Aorta (tissue), 5 donors: ENCODE data around the gene ADPRM. TPM values are rescaled to one million over a fixed set of nuclear protein-coding genes. Genes with fewer than 3 reads are reported as not detected.
"Not testable (repeated sequence)": the region's sequence is repeated elsewhere in the genome, so short reads cannot be mapped to it uniquely, and the experiment has no call there.

ENCODE experiments used
- ATAC-seq: fragments of 200-7000 bp; cut with Tn5 transposase; one replicate; pipeline ENCODE4 v1.9.1; 2022; ENCODE audit warnings: moderate library complexity; ENCODE audit not compliant: low FRiP score
- DNase-seq, 2 donors: peaks; one replicate each; pipeline ENCODE4 v3.0.0-alpha.2; 2020
- H3K27ac ChIP-seq, 2 donors: one replicate each; pipeline ENCODE4 v1.5.1; 2013; ENCODE audit warnings: low read length in 2 of 2, mild to moderate bottlenecking in 2 of 2, moderate library complexity in 2 of 2, control low read depth in 1 of 2, inconsistent platforms in 1 of 2, low read depth in 1 of 2
- H3K27me3 ChIP-seq, 2 donors: one replicate each; pipeline ENCODE4 v1.6.1; 2013; ENCODE audit warnings: control low read depth in 1 of 2, low read length in 1 of 2, mild to moderate bottlenecking in 1 of 2, moderate library complexity in 1 of 2; ENCODE audit not compliant: insufficient read depth in 2 of 2, control insufficient read depth in 1 of 2
- H3K36me3 ChIP-seq, 2 donors: one replicate each; pipeline ENCODE4 v1.6.1; 2013; ENCODE audit warnings: control low read depth in 1 of 2, low read length in 1 of 2, mild to moderate bottlenecking in 1 of 2; ENCODE audit not compliant: insufficient read depth in 2 of 2, control insufficient read depth in 1 of 2
- H3K4me1 ChIP-seq, 2 donors: one replicate each; pipeline ENCODE4 v1.6.1; 2013; ENCODE audit warnings: low read length in 2 of 2, control low read depth in 1 of 2, mild to moderate bottlenecking in 1 of 2, moderate library complexity in 1 of 2; ENCODE audit not compliant: insufficient read depth in 2 of 2, control insufficient read depth in 1 of 2
- H3K4me3 ChIP-seq, 2 donors: one replicate each; pipeline ENCODE4 v1.5.1; 2013; ENCODE audit warnings: low read length in 2 of 2, control low read depth in 1 of 2, mild to moderate bottlenecking in 1 of 2
- H3K9me3 ChIP-seq: one replicate; pipeline ENCODE4 v1.6.1; 2013; ENCODE audit warnings: mild to moderate bottlenecking, low read length; ENCODE audit not compliant: control insufficient read depth
- WGBS, 2 donors: extraction: QIAGEN DNeasy Blood & Tissue Kit; methylation state at CpG; one replicate each; pipeline ENCODE4 v1.1.7; 2013; 5-methylcytosine and 5-hydroxymethylcytosine counted together
- intact Hi-C, 2 donors: fragments of 100-400 bp; cut with DNase I; formaldehyde crosslinking; loops; one replicate each; pipeline versions ENCODE4 v1.14.2 to v1.15.0; 2022
- polyA plus RNA-seq, 2 donors: library from polyadenylated mRNA; stranded (reverse); fragments of 200-250 nt; gene quantifications; one replicate each; pipeline ENCODE4 v1.2.3, GENCODE V29; 2013
- total RNA-seq, 2 donors: library from RNA; stranded (reverse); fragmentation: NEBNext Ultra II Directional; extraction: Animal tissue kit (Norgen Biotek cat#: 25700); gene quantifications; one replicate each; pipeline ENCODE4 v1.2.1, GENCODE V29; 2021
- donor health status: healthy with polysubstance abuse.
- donor health status: Bipolar disorder and iron deficiency.
- donor health status: DM: no; HTN: no; CAD: no.
- donor health status: DM: no; HTN: no; CAD: no.
- donor health status: DM: yes; HTN: yes; CAD: no.

ADPRM gene
- total and polyA plus RNA-seq, 4 donors = 8.9 to 14.1 (median 11.2) TPM

DNA sequence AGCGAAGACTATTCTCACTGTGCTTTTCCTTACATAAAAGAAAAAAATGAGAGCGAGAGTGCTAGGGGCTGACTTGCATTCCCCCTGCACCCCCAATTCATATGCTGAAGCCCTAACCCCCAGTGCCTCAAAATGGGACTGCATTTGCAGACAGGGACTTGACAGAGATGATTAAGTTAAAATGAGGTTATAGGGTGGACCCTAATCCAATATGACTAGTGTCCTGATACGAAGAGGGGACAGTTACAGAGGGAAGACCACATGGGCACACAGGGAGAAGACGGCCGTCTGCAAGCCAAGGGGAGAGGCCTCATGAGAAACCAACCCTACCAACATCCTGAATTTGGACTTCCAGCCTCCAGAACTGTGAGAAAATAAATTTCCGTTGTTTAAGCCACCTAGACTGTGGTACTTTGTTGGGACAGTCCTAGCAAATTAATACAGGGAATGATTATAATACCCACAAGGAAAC is 34.0 kb downstream of the ADPRM start:
- ATAC-seq (no peak), DNase-seq (no peak)
- Histone ChIP-seq H3K27ac (no peak overlapping the region), H3K9me3 (no peaks in the 10 kb centered on the region), H3K4me1 (no peaks in the 10 kb centered on the region), H3K4me3 (no peak overlapping the region), H3K27me3 (no peaks in the 10 kb centered on the region), H3K36me3 (no peaks in the 10 kb centered on the region)
- intact Hi-C loops = loop anchor here in 1 of 2 donors (10.0 kb wide), 1 partner anchor 47 kb away; no protein-coding TSS in a partner anchor
- 95 to 99% methylated on average over 6 of the region's 6 CpGs for WGBS, 2 donors

- H3K4me1 ChIP-seq, H3K27me3 ChIP-seq, H3K27ac ChIP-seq, DNase-seq, H3K4me3 ChIP-seq, H3K36me3 ChIP-seq, H3K9me3 ChIP-seq, ATAC-seq: not testable (repeated sequence)
- intact Hi-C loops = loop anchor here in 1 of 2 donors (10.0 kb wide), 1 partner anchor 47 kb away; no protein-coding TSS in a partner anchor
- WGBS, 2 donors = 82 to 89% methylated on average over 6 of the region's 6 CpGs
These were observed 34.7 kb downstream of the ADPRM start for GRCh38 chr17:10732121-10732520.

DNA sequence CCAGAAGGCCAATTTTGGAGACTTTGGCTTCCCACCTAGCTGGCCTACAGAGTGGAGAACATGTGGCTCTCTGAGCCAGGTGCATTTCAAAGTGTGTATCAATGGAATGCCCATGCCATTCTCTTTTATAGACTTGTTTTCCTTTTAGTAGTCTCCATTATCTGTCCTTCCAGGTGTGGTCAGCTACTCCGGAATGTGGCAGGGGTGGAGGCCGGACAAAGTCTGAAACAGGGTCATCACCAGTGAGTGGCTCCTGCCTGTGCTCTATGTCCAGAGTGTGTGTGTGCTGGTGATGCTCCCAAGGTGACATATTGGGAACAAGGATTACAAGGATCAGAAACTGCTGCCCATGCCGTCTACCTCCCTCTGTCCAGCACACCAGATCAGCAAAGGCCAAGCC is 36.3 kb downstream of the ADPRM start:
- Histone ChIP-seq H3K4me3 (no peak overlapping the region), H3K9me3 (no peaks in the 10 kb centered on the region), H3K36me3 (no peaks in the 10 kb centered on the region), H3K27me3 (no peaks in the 10 kb centered on the region), H3K27ac (no peak overlapping the region), H3K4me1 (no peaks in the 10 kb centered on the region)
- WGBS, 2 donors = 90 to 93% methylated on average over 3 of the region's 3 CpGs
- DNase-seq (no peak), ATAC-seq (no peak)
- intact Hi-C loops = loop anchor here in 1 of 2 donors (10.0 kb wide), 1 partner anchor 49 kb away; no protein-coding TSS in a partner anchor

- H3K4me3 ChIP-seq = no peak overlapping the region
- no peak overlapping the region for H3K27ac ChIP-seq
- H3K4me1 ChIP-seq = no peaks in the 10 kb centered on the region
- H3K27me3 ChIP-seq = no peaks in the 10 kb centered on the region
- H3K36me3 ChIP-seq = no peaks in the 10 kb centered on the region
- intact Hi-C loops = loop anchor here in 1 of 2 donors (10.0 kb wide), 1 partner anchor 50 kb away; no protein-coding TSS in a partner anchor
- ATAC-seq (no peak), DNase-seq (no peak)
- WGBS, 2 donors = 74 to 85% methylated on average over 2 of the region's 2 CpGs
- no peaks in the 10 kb centered on the region for H3K9me3 ChIP-seq
These were observed 37.9 kb downstream of the ADPRM start for GRCh38 chr17:10735251-10735650.

DNA sequence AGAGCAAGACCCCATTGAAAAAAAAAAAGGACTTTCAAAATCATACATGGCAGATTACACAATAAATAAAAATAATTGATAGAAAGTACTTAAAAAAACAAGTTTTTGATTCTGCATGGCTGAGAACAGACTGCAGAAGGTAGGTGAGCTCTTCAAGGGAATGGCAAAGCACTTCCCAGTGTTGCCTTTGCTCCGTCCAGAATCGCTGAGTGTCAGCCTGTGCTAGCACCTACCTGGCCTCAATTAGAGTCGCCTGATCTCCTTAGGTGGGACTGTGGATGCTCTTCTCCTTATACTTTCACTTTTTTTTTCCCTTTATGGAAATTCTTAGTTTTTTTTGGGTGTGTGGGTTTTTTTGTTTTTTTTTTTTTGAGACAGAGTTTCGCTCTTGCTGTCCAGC is 38.4 kb downstream of the ADPRM start:
- H3K4me1 ChIP-seq = no peaks in the 10 kb centered on the region
- H3K27ac ChIP-seq = no peak overlapping the region
- intact Hi-C loops = loop anchor here in 1 of 2 donors (10.0 kb wide), 1 partner anchor 51 kb away; no protein-coding TSS in a partner anchor
- H3K9me3 ChIP-seq = no peaks in the 10 kb centered on the region
- WGBS, 2 donors = 93 to 95% methylated on average over 4 of the region's 4 CpGs
- H3K36me3 ChIP-seq = no peaks in the 10 kb centered on the region
- DNase-seq = no peak
- no peak for ATAC-seq
- H3K27me3 ChIP-seq = no peaks in the 10 kb centered on the region
- H3K4me3 ChIP-seq = no peak overlapping the region

DNA sequence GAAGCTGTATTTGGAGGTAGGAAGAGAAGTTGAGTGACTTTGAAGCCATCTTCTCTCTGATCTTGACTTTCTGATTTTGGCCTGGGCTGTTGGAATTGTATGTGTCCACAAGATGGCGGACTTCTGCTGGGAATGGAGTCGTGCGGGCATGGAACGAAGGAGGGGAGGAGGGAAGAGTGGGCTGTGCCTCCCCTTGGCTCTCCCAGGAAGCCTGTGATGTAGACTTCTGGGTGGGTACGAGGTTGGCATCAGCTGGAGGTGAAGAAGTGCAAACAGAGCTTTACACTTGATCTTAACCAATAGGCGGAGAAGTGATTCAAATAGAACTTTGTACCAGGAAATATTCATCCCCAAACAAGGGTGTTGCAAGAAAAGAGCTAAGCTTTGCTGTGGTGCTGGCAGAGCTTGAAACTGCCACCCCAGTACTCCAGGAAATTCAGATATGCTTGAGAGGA is 39.8 kb downstream of the ADPRM start:
- intact Hi-C loops = loop anchor here (1.0 to 10.0 kb wide), 2 partner anchors 52 to 108 kb away; no protein-coding TSS in a partner anchor
- Histone ChIP-seq H3K27ac (no peak overlapping the region), H3K4me1 (no peaks in the 10 kb centered on the region), H3K9me3 (no peaks in the 10 kb centered on the region), H3K4me3 (no peak overlapping the region), H3K27me3 (no peaks in the 10 kb centered on the region), H3K36me3 (no peaks in the 10 kb centered on the region)
- DNase-seq = peak in 1 of 2 donors; percentile 71
- WGBS, 2 donors = 11 to 14% methylated on average over 6 of the region's 6 CpGs
- ATAC-seq = peak; percentile 83

DNA sequence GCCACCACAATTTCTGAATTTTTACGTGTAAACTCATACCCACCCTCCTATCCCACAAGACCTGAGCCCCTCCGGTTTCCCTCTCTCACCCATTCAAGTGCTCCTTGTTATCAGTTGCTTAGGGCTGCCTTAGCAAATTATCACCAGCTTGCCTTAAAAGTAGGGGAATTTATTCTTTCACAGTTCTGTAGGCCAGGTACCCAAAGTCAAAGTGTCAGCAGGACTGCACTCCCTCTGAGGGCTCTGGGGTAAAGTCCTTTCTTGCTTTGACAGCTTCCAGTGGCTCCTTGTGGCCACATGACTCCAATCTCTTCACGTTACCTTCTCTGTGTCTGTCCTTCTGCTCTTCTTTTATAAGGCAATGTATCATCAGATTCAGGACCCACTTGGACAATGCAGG is 40.3 kb downstream of the ADPRM start:
- intact Hi-C loops = loop anchor here (1.0 to 10.0 kb wide), 2 partner anchors 53 to 108 kb away; no protein-coding TSS in a partner anchor
- Histone ChIP-seq H3K27ac (no peak overlapping the region), H3K4me3 (no peak overlapping the region), H3K27me3 (no peaks in the 10 kb centered on the region), H3K4me1 (no peaks in the 10 kb centered on the region), H3K36me3 (no peaks in the 10 kb centered on the region), H3K9me3 (no peaks in the 10 kb centered on the region)
- ATAC-seq (no peak), DNase-seq (no peak)
- 92 to 93% methylated on average over 3 of the region's 3 CpGs for WGBS, 2 donors

DNA sequence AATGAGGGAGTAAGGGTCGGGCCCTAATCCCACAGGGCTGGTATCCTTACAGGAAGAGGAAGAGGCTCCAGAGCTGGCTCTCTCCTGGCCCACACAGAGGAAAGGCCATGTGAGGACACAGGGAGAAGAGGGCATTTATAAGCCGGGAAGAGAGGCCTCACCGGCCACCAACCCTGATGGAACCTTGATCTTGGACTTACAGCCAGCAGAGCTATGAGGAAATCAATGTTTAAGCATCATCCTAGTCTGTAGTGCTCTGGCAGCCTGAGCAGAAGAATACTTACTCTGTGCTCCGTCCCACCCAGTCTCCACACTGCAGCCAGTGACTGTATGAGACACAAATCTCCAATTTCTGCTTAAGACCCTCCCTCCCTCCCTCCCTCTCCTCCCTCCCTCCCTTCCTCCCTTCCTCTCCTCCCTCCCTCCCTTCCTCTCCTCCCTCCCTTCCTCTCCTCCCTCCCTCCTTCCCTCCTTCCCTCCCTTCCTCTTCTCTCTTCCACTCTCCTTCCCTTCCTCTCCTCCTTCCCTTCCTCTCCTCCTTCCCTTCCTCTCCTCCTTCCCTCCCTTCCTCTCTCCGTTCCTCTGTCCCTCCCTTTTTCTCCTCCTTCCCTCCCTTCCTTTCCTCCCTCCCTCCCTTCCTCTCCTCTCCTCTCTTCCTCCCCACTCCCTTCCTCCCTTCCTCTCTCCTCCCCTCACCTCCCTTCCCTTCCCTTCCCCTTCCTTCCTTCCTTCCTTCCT is 41.3 kb downstream of the ADPRM start:
- Histone ChIP-seq H3K36me3 (no peaks in the 10 kb centered on the region), H3K9me3 (no peaks in the 10 kb centered on the region), H3K4me1 (no peaks in the 10 kb centered on the region), H3K4me3 (no peak overlapping the region), H3K27me3 (no peaks in the 10 kb centered on the region), H3K27ac (no peak overlapping the region)
- intact Hi-C loops = loop anchor here in 1 of 2 donors (10.0 kb wide), 1 partner anchor 54 kb away; no protein-coding TSS in a partner anchor
- ATAC-seq (no peak), DNase-seq (no peak)
- WGBS, 2 donors = 59 to 67% methylated on average over 5 of the region's 5 CpGs
